GM18519 (cell line): ENCODE measurements around the gene CCNB2.
"Not testable (repeated sequence)": the region's sequence is repeated elsewhere in the genome, so short reads cannot be mapped to it uniquely, and the experiment has no call there.

Experiments
- ATAC-seq: cut with Tn5 transposase; IDR thresholded peaks from one replicate; pipeline ENCODE4 v1.9.1; 2021; ENCODE audit warnings: mild to moderate bottlenecking, moderate library complexity; ENCODE audit not compliant: unreplicated experiment, low FRiP score

CCNB2 gene

GRCh38 chr15:59104912-59105732 is at the start of gene CCNB2:
Gene CCNB2 (plus strand): TSS chr15:59105146. CDS start chr15:59105269, 123 bp downstream.
- peak; percentile 98 for ATAC-seq

GRCh38 chr15:59059076-59059597 is 45.8 kb upstream of the CCNB2 start:
- no peak for ATAC-seq

GRCh38 chr15:59060348-59060747 is 44.6 kb upstream of the CCNB2 start:
- no peak for ATAC-seq

GRCh38 chr15:59063042-59063441 is 41.9 kb upstream of the CCNB2 start:
- ATAC-seq, result no peak

GRCh38 chr15:59069430-59069829 is 35.5 kb upstream of the CCNB2 start:
- no peak for ATAC-seq

GRCh38 chr15:59074607-59075006 is 30.3 kb upstream of the CCNB2 start:
- no peak for ATAC-seq

- ATAC-seq, result no peak
Observed at GRCh38 chr15:59087731-59088130, 17.2 kb upstream of the CCNB2 start.

GRCh38 chr15:59094077-59094476 is 10.9 kb upstream of the CCNB2 start:
- ATAC-seq, result no peak

GRCh38 chr15:59096429-59096828 is 8.5 kb upstream of the CCNB2 start:
- ATAC-seq, result no peak

GRCh38 chr15:59099162-59099685 is 5.7 kb upstream of the CCNB2 start:
- ATAC-seq, result no peak

GRCh38 chr15:59104602-59104911 is 389 bp upstream of the CCNB2 start:
- no peak for ATAC-seq

GRCh38 chr15:59105854-59106253 is 908 bp downstream of the CCNB2 start:
- ATAC-seq, result no peak

- ATAC-seq, result no peak
Observed at GRCh38 chr15:59111251-59111650, 6.3 kb downstream of the CCNB2 start.

- ATAC-seq, result no peak
Observed at GRCh38 chr15:59115047-59115446, 10.1 kb downstream of the CCNB2 start.

GRCh38 chr15:59116141-59116540 is 11.2 kb downstream of the CCNB2 start:
- no peak for ATAC-seq

GRCh38 chr15:59116771-59117170 is 11.8 kb downstream of the CCNB2 start:
- ATAC-seq, result no peak

- no peak for ATAC-seq
Observed at GRCh38 chr15:59119625-59120024, 14.7 kb downstream of the CCNB2 start.

- no peak for ATAC-seq
Observed at GRCh38 chr15:59120937-59121336, 16.0 kb downstream of the CCNB2 start.

GRCh38 chr15:59124261-59124660 is 19.3 kb downstream of the CCNB2 start:
- ATAC-seq, result no peak

GRCh38 chr15:59125683-59126082 is 20.7 kb downstream of the CCNB2 start:
- not testable (repeated sequence) for ATAC-seq

- not testable (repeated sequence) for ATAC-seq
Observed at GRCh38 chr15:59127255-59127654, 22.3 kb downstream of the CCNB2 start.

GRCh38 chr15:59131456-59131855 is 26.5 kb downstream of the CCNB2 start:
- no peak for ATAC-seq
